RWPE2 (cell line): ENCODE results near the gene PROSER3.

Experiments used
- ATAC-seq: fragments of 200-7000 bp; cut with Tn5 transposase; 3 replicates; pipeline ENCODE4 v1.9.1; 2021; ENCODE audit warnings: low read depth
- DNase-seq: peaks from one replicate; pipeline ENCODE4 v3.0.0-alpha.2; 2020; ENCODE audit warnings: low spot score
- H3K27ac ChIP-seq: fragments of 450-650 bp; 2 replicates; pipeline ENCODE4 v1.5.1; 2017; ENCODE audit warnings: mild to moderate bottlenecking; ENCODE audit not compliant: poor library complexity, severe bottlenecking
- H3K27me3 ChIP-seq: fragments of 250-450 bp; sonication (Bioruptor Pico); 2 replicates; pipeline ENCODE4 v1.5.1; 2021; ENCODE audit warnings: mild to moderate bottlenecking, moderate library complexity; ENCODE audit not compliant: insufficient read depth, poor library complexity, severe bottlenecking
- H3K36me3 ChIP-seq: fragments of 250-450 bp; sonication (Bioruptor Pico); 2 replicates; pipeline ENCODE4 v1.5.1; 2020; ENCODE audit warnings: low read depth, mild to moderate bottlenecking, moderate library complexity
- H3K4me1 ChIP-seq: fragments of 250-450 bp; sonication (Bioruptor Pico); 2 replicates; pipeline ENCODE4 v1.5.1; 2021; ENCODE audit warnings: mild to moderate bottlenecking, moderate library complexity; ENCODE audit not compliant: insufficient read depth, poor library complexity, severe bottlenecking
- H3K4me3 ChIP-seq: fragments of 250-450 bp; sonication (Bioruptor Pico); 2 replicates; pipeline ENCODE4 v1.5.1; 2021; ENCODE audit warnings: mild to moderate bottlenecking, moderate library complexity; ENCODE audit not compliant: severe bottlenecking
- H3K9me3 ChIP-seq: fragments of 250-450 bp; sonication (Bioruptor Pico); 2 replicates; pipeline ENCODE4 v1.5.1; 2021; ENCODE audit warnings: mild to moderate bottlenecking, moderate library complexity; ENCODE audit not compliant: severe bottlenecking
- TF ChIP-seq, protein P1 (sequence below): fragments of 450-650 bp; IDR thresholded peaks from one replicate; pipeline ENCODE4 v1.5.1; 2017; ENCODE audit warnings: mild to moderate bottlenecking, moderate library complexity; ENCODE audit not compliant: poor library complexity, severe bottlenecking

Gene PROSER3

DNA sequence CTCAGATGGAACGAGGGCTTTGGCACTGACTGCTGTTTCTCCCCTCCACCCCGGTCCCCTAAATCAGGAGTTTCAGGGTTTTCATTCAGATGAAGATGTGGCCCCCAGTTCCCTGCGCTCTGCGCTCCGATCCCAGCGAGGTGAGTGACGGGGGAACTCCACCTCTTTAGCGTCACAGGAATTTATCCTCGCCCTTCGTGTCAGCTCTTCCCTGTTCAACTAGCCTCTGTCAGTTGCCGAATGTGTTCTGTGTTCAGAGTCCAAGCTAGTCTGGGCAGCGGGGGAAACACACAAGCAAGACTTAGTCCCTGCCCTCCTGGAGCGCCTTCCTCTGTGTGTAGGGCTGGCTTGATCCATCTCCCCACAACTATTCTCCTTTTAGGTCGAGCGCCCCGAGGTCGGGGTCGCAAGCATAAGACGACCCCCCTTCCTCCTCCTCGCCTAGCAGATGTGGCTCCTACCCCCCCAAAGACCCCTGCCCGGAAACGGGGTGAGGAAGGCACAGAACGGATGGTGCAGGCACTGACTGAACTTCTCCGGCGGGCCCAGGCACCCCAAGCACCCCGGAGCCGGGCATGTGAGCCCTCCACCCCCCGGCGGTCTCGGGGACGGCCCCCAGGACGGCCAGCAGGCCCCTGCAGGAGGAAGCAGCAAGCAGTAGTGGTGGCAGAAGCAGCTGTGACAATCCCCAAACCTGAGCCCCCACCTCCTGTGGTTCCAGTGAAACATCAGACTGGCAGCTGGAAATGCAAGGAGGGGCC, 38.4 kb upstream of the PROSER3 start:
- TF ChIP-seq, protein P1, sequence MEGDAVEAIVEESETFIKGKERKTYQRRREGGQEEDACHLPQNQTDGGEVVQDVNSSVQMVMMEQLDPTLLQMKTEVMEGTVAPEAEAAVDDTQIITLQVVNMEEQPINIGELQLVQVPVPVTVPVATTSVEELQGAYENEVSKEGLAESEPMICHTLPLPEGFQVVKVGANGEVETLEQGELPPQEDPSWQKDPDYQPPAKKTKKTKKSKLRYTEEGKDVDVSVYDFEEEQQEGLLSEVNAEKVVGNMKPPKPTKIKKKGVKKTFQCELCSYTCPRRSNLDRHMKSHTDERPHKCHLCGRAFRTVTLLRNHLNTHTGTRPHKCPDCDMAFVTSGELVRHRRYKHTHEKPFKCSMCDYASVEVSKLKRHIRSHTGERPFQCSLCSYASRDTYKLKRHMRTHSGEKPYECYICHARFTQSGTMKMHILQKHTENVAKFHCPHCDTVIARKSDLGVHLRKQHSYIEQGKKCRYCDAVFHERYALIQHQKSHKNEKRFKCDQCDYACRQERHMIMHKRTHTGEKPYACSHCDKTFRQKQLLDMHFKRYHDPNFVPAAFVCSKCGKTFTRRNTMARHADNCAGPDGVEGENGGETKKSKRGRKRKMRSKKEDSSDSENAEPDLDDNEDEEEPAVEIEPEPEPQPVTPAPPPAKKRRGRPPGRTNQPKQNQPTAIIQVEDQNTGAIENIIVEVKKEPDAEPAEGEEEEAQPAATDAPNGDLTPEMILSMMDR, result no peak
- Histone ChIP-seq H3K9me3 (no peaks in the 10 kb centered on the region), H3K36me3 (peaks cover 42% of the 10 kb centered on the region), H3K27ac (no peak overlapping the region), H3K4me1 (no peaks in the 10 kb centered on the region), H3K27me3 (no peaks in the 10 kb centered on the region), H3K4me3 (peak overlapping the region; percentile 73)
- DNase-seq, result peak; percentile 66
- ATAC-seq, result no peak

DNA sequence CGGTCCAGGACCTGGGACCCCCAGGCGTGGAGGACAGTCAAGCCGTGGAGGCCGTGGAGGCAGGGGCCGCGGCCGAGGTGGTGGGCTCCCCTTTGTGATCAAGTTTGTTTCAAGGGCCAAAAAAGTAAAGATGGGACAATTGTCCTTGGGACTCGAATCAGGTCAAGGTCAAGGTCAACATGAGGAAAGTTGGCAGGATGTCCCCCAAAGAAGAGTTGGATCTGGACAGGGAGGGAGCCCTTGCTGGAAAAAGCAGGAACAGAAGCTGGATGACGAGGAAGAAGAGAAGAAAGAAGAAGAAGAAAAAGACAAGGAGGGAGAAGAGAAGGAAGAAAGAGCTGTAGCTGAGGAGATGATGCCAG, 37.8 kb upstream of the PROSER3 start:
- TF ChIP-seq, protein P1, result no peak
- DNase-seq, result no peak
- Histone ChIP-seq H3K36me3 (peaks cover 48% of the 10 kb centered on the region), H3K27me3 (no peaks in the 10 kb centered on the region), H3K4me1 (no peaks in the 10 kb centered on the region), H3K27ac (no peak overlapping the region), H3K4me3 (no peak overlapping the region), H3K9me3 (no peaks in the 10 kb centered on the region)
- ATAC-seq, result no peak

DNA sequence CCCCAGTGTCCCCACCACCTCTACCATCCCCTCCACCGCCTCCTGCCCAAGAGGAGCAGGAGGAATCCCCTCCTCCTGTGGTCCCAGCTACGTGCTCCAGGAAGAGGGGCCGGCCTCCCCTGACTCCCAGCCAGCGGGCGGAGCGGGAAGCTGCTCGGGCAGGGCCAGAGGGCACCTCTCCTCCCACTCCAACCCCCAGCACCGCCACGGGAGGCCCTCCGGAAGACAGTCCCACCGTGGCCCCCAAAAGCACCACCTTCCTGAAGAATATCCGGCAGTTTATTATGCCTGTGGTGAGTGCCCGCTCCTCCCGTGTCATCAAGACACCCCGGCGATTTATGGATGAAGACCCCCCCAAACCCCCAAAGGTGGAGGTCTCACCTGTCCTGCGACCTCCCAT, 37.3 kb upstream of the PROSER3 start:
- no peak overlapping the region for H3K27ac ChIP-seq
- DNase-seq, result peak; percentile 56
- no peak overlapping the region for H3K4me3 ChIP-seq
- peaks cover 53% of the 10 kb centered on the region for H3K36me3 ChIP-seq
- H3K9me3 ChIP-seq, result no peaks in the 10 kb centered on the region
- TF ChIP-seq, protein P1, result no peak
- H3K4me1 ChIP-seq, result no peaks in the 10 kb centered on the region
- H3K27me3 ChIP-seq, result no peaks in the 10 kb centered on the region
- ATAC-seq, result no peak

DNA sequence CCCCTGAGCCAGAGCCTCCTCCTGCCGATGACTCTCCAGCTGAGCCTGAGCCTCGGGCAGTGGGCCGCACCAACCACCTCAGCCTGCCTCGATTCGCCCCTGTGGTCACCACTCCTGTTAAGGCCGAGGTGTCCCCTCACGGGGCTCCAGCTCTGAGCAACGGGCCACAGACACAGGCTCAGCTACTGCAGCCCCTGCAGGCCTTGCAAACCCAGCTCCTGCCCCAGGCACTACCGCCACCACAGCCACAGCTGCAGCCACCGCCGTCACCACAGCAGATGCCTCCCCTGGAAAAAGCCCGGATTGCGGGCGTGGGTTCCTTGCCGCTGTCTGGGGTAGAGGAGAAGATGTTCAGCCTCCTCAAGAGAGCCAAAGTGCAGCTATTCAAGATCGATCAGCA, 36.6 kb upstream of the PROSER3 start:
- ATAC-seq (no peak), DNase-seq (peak; percentile 46)
- Histone ChIP-seq H3K9me3 (no peaks in the 10 kb centered on the region), H3K4me3 (no peak overlapping the region), H3K27me3 (no peaks in the 10 kb centered on the region), H3K36me3 (peaks cover 60% of the 10 kb centered on the region), H3K27ac (no peak overlapping the region), H3K4me1 (no peaks in the 10 kb centered on the region)
- TF ChIP-seq, protein P1, result no peak

DNA sequence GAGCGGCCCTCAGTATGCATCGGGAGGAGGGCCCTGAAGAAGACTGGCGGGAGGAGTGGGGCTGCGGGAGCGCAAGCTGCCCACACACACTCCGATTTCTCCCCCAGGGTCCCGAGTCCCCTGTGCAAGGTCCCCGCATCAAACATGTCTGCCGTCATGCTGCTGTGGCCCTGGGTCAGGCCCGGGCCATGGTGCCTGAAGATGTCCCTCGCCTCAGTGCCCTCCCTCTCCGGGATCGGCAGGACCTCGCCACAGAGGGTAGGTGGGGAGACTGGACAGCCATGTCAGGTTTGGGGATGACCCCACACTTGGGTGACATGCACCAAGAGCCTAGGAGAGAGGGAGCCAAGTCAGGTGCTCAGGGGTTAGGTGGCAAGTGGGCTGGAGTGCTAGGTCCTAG, 35.5 kb upstream of the PROSER3 start:
- Histone ChIP-seq H3K27ac (no peak overlapping the region), H3K27me3 (no peaks in the 10 kb centered on the region), H3K9me3 (no peaks in the 10 kb centered on the region), H3K36me3 (peaks cover 69% of the 10 kb centered on the region), H3K4me3 (no peak overlapping the region), H3K4me1 (no peaks in the 10 kb centered on the region)
- ATAC-seq, result no peak
- TF ChIP-seq, protein P1, result no peak
- no peak for DNase-seq
